Raji (cell line): ENCODE results near the gene PRH2.

Experiments used
- POLR2A ChIP-seq: IDR thresholded peaks from 2 replicates; pipeline ENCODE4 v1.6.1; 2011; ENCODE audit warnings: low read depth, low read length, control low read depth; ENCODE audit not compliant: insufficient read depth

Gene PRH2

GRCh38 chr12:10941916-10942607 lies 13.0 kb downstream of the PRH2 start:
- no peak for TF ChIP-seq POLR2A

- no peak for TF ChIP-seq POLR2A
These were observed 14.1 kb downstream of the PRH2 start for GRCh38 chr12:10943167-10943566.

DNA sequence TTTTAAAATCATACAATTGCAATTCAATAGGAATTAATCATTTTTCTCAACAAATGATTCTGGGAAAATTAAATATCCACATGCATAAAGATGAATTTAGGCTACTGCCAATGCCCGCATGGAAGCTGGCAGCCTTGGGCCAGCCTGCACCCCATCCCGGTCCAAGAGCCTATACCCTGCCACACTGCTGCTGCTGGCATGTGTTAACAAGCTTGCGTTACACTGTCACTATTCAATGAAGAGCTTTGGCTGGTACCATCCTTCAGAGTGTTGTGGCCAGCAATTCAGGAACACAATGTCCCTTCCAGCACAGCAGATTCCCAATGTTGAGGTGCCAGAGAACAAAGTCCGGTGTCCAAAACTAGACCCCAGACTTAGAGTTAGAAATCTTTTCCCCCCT lies 23.6 kb downstream of the PRH2 start:
- no peak for TF ChIP-seq POLR2A

- TF ChIP-seq POLR2A, result no peak
These were observed 27.0 kb downstream of the PRH2 start for GRCh38 chr12:10956085-10956484.

GRCh38 chr12:10957741-10958140 lies 28.7 kb downstream of the PRH2 start:
- no peak for TF ChIP-seq POLR2A

- TF ChIP-seq POLR2A, result no peak
These were observed 30.8 kb downstream of the PRH2 start for GRCh38 chr12:10959804-10960203.

- no peak for TF ChIP-seq POLR2A
These were observed 31.2 kb downstream of the PRH2 start for GRCh38 chr12:10960211-10960610.

- no peak for TF ChIP-seq POLR2A
These were observed 36.4 kb downstream of the PRH2 start for GRCh38 chr12:10965476-10965875.

GRCh38 chr12:10966314-10966713 lies 37.3 kb downstream of the PRH2 start:
- TF ChIP-seq POLR2A, result no peak

- no peak for TF ChIP-seq POLR2A
These were observed 38.4 kb downstream of the PRH2 start for GRCh38 chr12:10967409-10967808.

DNA sequence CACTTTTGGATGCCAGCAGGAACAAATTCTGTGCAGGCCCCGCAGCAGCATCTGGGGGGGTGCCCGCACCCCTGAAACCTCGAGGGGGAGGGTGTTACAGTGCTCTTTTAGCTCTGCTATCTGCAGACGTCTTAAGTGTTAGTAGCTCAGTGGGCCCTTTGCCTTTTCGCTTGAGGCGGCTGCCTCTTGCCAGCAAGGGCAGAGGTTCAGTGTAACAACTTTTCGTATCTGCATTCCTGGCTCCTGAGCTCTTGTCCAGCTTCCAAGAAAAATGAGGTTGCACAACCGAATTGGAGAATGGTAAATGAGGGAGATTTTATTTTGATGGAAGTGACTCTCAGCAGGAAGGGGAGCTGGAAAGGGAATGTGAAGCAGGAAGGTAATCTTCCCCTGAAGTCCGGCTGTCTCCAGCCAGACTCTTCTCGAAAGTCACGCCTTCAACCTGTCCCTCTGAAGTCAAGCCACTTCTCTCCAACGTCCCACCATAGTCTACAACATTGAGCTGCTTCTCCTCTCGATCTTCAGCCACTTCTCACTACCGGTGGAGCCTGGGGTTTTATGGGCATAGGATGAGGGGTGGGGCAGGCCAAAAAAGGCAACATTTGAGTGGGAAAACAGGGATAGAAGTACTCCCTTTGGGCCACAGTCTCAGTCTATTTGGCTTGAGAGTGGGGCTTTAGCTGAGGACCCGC lies 39.9 kb downstream of the PRH2 start:
- TF ChIP-seq POLR2A, result no peak

DNA sequence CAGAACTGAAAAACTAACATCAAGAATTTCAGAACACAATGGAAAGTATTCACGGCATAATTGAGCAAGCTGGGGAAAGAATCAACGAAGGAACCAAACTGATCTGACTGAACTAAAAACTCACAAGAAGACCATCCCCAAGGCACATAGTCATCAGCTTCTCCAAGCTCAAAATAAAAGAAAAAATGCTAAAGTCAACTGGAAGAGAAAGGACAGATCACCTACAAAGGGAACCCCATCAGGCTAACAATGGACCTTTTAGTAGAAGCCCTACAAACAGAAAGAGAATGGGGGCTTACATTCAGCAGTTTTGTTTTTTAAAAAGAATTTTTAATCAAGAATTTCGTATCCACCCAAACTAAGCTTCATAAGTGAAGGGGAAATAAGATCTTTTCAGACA lies 45.9 kb downstream of the PRH2 start:
- no peak for TF ChIP-seq POLR2A

DNA sequence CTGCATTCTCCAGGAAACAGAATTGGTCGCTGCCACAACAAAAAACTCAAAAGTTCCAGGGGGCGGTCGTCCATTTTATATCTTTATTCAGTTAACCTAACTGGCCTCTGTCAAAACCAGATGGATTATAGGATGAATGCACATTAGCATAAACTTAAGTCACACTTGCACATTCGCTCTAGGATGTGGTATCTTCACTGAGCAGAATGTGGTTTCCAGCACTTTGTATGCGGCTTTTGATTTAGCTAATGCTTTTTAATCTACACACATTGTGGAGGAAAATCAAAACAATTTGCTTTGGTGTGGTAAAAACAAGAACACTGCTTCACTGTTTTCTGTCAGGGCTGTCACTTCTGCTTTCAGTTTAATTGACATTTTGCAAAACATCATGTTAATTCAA lies 53.2 kb downstream of the PRH2 start:
- TF ChIP-seq POLR2A, result no peak
